ENCODE measurements around the gene PLXNA2.

The PLXNA2 gene

DNA sequence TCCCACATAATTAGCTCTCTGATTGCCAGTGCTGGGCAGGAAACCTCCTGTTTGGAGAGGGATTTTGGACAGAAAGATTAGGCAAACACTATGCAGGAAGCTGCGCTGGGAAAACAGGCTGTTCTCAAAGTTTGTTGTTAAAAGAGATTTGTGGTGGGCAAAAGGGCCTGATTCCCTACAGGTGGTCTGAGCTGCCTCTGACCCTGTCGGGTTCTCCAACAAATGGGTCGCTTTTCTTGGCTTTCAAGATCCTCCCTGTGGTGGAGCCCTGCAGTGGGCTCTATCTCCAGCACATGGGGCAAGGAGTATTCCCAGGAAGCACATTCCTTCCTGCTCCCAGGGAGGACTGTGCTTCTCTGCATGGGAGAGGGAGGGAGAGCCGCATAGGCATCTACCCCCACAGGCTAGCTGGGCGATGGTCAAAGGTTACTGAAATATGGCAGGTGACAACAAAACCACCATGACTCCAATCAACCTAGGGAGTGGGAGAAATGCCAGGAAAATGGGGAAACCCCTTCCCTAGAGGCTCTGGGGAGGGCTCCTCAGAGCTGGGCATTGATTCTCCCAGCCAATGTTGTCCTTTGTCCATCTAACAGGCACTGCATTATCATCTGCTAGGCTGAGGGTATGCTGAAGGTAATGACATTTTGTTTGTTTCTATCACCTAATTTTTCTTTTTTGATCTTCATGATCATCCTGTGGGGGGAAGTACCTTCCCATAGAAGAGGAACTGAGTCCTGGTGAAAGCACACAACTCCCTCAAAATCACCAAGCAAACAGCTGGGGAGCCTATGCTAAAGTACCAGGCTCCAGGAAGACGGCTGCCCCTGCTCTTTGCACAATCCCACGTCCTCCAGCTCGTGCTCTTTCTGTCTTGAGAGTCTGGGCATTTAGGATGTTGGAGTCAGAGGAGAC, 85.3 kb downstream of the PLXNA2 start:
- peak; percentile 40 for DNase-seq

GRCh38 chr1:208157769-208158168, 86.4 kb downstream of the PLXNA2 start:
- DNase-seq = no peak

GRCh38 chr1:208156741-208157140, 87.4 kb downstream of the PLXNA2 start:
- no peak for DNase-seq

GRCh38 chr1:208156310-208156709, 87.9 kb downstream of the PLXNA2 start:
- DNase-seq = no peak

DNA sequence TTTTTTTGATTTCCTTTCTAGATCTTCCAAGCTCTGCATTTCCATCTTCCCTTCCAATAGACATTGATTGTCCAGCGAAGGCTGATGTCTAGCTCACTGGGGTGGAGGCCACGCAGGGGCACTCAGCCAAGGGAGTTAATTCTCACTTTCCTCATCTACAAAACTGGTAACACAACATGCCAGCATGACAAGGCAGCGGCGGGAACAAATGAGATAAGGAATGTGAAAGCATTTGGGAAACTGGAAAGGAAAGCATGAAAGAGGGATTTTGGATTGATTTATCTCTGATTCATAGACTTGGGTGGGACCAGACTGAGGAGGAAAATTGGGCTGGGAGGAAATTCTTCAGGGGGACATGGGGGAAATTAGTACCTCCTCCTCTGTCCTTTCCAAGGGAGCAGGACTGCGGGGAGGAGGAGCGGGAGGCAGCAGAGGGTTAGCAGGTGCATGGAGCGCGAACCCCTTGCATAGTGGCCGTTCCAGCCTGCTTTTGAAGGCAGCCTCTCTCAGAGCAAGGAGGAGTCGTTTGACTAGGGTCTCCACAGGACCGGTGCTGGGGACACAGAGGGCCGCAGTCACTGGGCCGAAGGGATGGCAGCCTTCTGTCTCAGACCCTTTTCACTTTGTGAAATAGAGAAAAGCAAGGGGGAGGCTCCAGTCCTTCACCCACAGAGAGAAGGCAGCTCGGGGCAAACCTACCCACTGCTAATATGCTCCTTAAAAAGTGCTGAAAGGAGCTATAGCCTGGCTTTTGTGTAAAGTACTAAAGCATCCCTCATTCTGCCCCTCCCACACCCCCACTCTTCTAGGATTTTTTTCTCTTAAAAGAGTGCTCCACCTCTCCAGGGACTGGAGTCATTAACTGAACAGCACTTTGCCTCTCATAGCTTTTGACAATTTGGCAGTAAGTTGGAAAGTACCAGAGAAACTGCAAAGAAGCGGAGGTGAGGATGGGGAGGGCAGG, 89.2 kb downstream of the PLXNA2 start:
- DNase-seq = no peak

DNA sequence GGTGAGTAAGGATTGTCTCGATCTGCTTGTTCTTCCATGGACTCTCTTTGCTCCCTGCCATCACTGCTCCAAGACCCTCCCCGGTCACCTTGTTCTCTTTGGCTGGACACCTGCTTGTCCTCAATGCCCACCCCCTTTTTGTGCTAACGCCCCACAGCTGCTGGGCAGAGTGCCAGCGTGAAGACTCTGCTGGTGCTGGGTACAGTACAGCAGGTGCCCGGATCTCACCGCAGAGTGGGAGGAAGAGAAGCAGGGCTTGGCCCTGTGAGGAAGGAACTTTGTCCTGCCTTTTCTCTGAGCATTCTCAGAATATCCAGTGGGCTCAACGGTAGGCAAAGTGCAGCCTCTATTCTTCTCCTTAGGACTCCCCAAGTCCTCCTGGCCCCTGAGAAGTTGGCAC, 90.1 kb downstream of the PLXNA2 start:
- DNase-seq = peak; percentile 88

- DNase-seq = no peak
These were observed 90.8 kb downstream of the PLXNA2 start for GRCh38 chr1:208153386-208153785.

DNA sequence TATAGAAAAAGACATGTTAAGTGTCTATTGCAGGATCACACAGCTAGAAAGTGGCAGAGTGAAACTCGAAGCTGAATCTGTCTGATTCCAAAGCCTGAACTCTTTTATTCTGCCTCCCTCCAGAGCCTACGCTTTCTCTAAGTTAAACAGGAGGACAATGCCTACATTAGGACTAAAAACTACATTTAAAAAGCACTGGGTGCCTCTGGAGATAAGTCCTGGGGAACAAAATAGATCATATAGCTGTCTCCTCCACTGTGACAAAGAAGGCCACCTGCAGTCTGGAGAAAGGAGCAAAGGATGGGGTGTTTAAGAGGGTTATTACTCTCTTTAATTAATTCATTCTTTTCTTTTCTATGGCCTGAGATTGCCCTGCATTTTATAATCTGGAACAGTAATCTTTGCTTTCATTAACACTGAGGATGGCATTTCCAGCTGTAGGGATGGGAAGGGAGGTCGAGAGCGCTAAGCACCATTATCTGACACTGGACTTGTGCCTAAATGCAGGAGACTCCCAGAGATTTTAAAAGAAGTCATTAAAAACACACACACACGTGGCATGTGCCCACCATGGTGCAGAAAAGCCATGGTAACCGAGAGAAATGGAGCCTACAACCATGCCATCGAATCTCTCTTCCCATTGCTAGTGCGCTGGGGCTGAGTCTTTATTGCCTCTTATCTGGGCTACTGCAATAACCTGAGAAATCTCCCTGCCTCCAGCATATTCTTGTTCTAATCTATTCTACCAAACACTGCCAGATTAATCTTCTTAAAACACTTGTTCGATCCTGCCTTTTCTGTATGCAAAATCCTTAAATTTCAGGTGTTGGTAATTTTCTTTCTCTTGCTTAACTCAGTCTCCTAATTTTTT, 92.2 kb downstream of the PLXNA2 start:
- peak; percentile 33 for DNase-seq

GRCh38 chr1:208150833-208151458, 93.2 kb downstream of the PLXNA2 start:
- no peak for DNase-seq

DNA sequence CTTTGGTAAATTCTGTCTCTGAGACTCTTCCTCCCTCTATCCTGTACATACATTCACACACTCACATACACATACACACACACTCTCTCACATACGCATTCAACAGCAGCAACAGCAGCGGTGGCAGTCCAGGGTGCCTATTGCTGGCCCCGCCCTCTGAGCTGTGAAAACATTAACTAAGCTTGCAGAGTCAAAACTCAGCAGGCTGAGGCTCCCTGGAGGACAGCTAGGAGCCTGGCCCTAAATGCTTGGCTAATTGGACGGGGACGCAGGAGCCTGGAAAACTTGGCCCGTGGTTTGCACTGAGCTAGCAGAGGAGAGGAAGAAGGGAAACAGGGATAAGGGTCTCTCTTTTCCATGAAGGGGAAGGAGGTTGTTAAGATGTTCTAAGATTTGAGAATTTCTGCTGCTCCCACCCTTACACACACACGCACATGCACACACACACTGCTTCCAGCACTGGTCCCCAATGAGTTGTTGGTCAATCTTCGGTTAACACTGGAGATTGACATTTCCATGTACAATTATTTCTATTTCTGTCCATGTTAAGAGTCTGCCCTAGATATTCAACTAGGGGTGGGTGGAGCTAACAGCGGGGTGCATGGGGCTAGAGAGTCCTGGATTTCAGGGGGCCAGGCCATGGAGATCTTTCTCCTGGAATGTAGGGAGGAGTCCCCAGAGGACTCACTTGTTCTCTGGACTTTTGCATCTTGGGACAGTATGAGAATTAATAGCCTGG, 94.2 kb downstream of the PLXNA2 start:
- peak; percentile 18 for DNase-seq

GRCh38 chr1:208149213-208149612, 95.0 kb downstream of the PLXNA2 start:
- DNase-seq = no peak

DNA sequence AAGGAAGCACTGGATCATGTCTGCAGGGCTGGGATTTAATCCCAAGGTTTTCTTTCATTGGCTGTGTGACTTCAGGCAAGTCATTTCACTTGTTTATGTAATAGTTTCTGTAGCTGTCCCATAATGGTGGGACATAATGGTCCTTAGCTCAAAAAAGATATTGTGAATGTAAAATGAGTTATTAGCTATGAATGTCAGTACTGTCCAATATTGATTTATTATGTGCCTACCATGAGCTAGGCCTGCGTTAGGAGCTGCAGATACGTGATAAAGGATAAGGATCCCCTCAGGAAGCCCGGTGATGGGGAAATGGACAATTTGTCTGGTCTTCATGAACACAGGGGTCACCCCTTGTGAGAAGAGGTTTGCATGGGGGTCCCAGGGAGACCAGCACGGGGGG, 95.8 kb downstream of the PLXNA2 start:
- no peak for DNase-seq

- DNase-seq = no peak
These were observed 97.5 kb downstream of the PLXNA2 start for GRCh38 chr1:208146650-208147049.

DNA sequence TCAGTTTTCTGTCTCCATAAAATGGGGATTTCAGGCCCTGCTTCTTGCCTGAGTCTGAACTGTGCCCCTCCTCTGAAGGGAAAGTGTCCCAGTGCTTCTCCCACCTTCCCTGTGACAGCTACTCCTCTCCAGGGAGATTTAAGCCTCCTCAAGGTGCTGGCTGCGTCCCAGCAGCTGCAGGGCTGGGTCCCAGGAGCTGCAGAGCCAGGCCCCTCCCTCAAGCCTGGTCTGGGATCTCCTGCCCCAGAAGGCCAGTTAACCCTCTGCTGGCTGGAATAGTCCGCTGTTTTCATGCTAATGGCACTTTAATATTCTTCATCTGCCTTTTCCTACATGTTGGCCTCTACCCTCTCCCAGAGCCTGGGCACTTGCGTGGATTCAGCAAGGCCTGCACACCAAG, 99.0 kb downstream of the PLXNA2 start:
- no peak for DNase-seq

DNA sequence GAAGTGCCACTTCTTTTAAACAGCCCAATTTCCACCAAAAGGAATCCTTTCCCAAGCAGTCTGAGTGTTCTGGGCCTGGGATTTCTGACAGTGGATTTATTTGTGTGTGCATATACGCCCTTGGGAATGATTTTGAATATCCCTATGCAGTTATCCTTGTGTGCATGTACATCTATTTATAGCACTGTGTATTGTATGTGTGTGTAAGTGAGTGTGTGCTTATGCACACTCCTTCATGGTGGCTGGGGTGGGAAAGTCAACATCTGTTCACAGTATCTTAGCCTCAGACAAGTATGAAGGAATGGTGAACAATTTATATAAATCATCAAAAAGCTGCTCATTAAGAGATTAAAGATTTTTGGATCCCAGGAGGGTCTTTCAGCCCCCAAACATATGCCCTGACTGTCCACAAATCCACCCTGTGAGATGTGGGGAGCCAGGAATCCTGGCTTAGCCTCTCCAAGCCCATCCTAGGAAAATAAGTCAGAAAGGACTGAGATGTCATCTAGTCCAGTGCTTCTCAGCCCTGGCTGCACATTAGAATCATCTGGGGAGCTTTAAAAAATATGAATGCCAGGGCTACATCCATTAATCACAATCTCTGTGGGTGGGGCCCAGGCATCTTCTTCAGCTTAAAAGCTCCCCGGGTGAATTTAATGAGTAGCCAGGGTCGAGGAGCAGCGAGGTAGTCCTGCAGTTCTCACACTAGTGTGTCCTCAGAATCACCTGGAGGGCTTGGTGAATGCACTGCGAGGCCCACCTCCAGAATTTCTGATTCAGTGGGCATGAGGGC, 101.4 kb downstream of the PLXNA2 start:
- no peak for DNase-seq

DNA sequence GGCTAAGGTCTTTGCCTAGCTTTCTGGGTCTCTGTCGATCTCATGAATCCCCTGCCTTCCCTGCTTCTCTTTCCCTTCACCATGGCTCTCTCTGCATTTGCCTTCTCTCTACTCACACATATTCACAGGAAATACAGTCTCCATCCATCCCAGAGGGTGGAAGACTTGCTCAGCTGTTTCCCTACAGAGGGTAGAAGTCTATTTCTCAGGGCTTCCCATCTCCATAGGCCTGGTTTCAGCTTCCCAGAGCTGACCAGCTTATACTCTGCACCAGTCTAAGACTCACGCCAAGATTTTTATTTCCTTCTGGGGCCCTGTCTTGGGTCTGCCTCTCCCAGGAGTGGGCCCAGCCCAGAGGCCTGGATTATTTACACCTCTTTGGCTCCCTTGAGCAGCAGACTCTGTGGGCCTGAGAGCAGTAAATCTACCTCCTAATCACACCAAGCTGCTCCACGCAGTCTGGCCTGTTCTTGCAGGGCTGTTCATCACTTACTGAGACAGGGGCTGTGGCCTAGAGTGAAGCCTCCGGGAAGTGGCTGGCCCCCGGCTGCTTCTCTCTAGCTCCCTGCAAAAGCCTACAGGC, 102.5 kb downstream of the PLXNA2 start:
- DNase-seq = no peak

- DNase-seq = no peak
These were observed 104.6 kb downstream of the PLXNA2 start for GRCh38 chr1:208139434-208140045.

DNA sequence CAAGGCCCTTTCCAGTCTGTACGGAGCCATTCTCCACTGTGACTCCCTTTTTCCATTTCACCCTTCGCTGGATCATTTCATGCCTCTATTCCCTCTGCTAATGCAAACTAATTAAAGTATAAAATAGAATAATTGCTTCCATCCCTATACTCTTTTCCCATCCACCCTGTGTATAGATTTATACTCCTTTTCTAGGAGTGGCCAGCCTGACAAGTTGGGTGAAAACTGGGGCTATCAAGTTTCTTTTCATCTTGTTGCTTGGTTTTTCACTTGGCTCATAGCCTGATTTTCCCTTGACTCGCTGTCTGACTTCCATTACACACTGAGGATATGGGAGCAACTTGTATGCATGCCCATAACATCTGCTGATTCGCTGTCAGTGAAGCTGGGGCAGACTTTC, 107.0 kb downstream of the PLXNA2 start:
- no peak for DNase-seq

- no peak for DNase-seq
These were observed 107.6 kb downstream of the PLXNA2 start for GRCh38 chr1:208136459-208137182.
